Endodermal cell (in vitro differentiated cells): ENCODE results near the gene TRAPPC2B. TPM values are rescaled to one million over a fixed set of nuclear protein-coding genes. Genes with fewer than 3 reads are reported as not detected.
"Not testable (repeated sequence)": the region's sequence is repeated elsewhere in the genome, so short reads cannot be mapped to it uniquely, and the experiment has no call there.

Experiments
- DNase-seq: peaks from one replicate; pipeline ENCODE4 v3.0.0-alpha.2; 2017
- H3K27ac ChIP-seq: 2 replicates; pipeline ENCODE4 v1.5.1; 2013; ENCODE audit warnings: mild to moderate bottlenecking, low read depth, low read length, moderate library complexity
- H3K27me3 ChIP-seq: 2 replicates; pipeline ENCODE4 v1.6.1; 2013; ENCODE audit warnings: mild to moderate bottlenecking, low read length, moderate library complexity; ENCODE audit not compliant: insufficient read depth, control insufficient read depth, poor library complexity, severe bottlenecking
- H3K36me3 ChIP-seq: 2 replicates; pipeline ENCODE4 v1.7.0; 2013; ENCODE audit warnings: mild to moderate bottlenecking, low read length, moderate library complexity; ENCODE audit not compliant: control insufficient read depth, insufficient read depth
- H3K4me1 ChIP-seq: one replicate; pipeline ENCODE4 v1.7.0; 2013; ENCODE audit warnings: low read length; ENCODE audit not compliant: control insufficient read depth, insufficient read depth
- H3K4me3 ChIP-seq: 2 replicates; pipeline ENCODE4 v1.5.1; 2013; ENCODE audit warnings: mild to moderate bottlenecking, low read length, moderate library complexity
- H3K9ac ChIP-seq: 2 replicates; pipeline ENCODE4 v1.6.1; 2013; ENCODE audit warnings: mild to moderate bottlenecking, low read length, moderate library complexity; ENCODE audit not compliant: poor library complexity, severe bottlenecking; ENCODE audit errors: extremely low read depth
- H3K9me3 ChIP-seq: 2 replicates; pipeline ENCODE4 v1.6.1; 2013; ENCODE audit warnings: mild to moderate bottlenecking, low read length, moderate library complexity; ENCODE audit not compliant: control insufficient read depth
- H3K27ac Mint-ChIP-seq: 2 replicates; pipeline ENCODE4 v1.8.0; 2020; ENCODE audit warnings: mixed read lengths
- H3K27me3 Mint-ChIP-seq: 2 replicates; pipeline ENCODE4 v1.8.0; 2021; ENCODE audit warnings: mild to moderate bottlenecking, mixed read lengths; ENCODE audit not compliant: insufficient read depth
- H3K36me3 Mint-ChIP-seq: 2 replicates; pipeline ENCODE4 v1.8.0; 2020; ENCODE audit warnings: low read depth, mixed read lengths
- H3K4me1 Mint-ChIP-seq: 2 replicates; pipeline ENCODE4 v1.8.0; 2020; ENCODE audit warnings: mixed read lengths
- H3K4me3 Mint-ChIP-seq: 2 replicates; pipeline ENCODE4 v1.8.0; 2020; ENCODE audit warnings: mild to moderate bottlenecking, moderate library complexity, mixed read lengths
- H3K9me3 Mint-ChIP-seq: 2 replicates; pipeline ENCODE4 v1.8.0; 2020; ENCODE audit warnings: mild to moderate bottlenecking, mixed read lengths
- CTCF ChIP-seq: fragments of 200-600 bp; sonication (generic); conservative IDR thresholded peaks from 2 replicates; pipeline ENCODE4 v1.5.0; 2021; ENCODE audit warnings: antibody characterized with exemption, mild to moderate bottlenecking
- WGBS, 2 experiments: methylation state at CpG; one replicate each; pipeline versions ENCODE4 v1.1.5 to v1.1.7; 2013; ENCODE audit warnings: missing lambda C conversion rate in 2 of 2, mixed read lengths in 1 of 2; ENCODE audit not compliant: insufficient coverage in 1 of 2, insufficient read length in 1 of 2; 5-methylcytosine and 5-hydroxymethylcytosine counted together
- total RNA-seq, 2 donors: library from RNA; stranded (reverse); fragmentation: NEBNext Ultra II Directional in 1 of 2; extraction: Animal tissue kit (Norgen Biotek cat#: 25700) in 1 of 2; gene quantifications; 2 replicates in 1 of 2; 3 replicates in 1 of 2; pipeline ENCODE4 v1.2.1, GENCODE V29; 2021

The TRAPPC2B gene
- total RNA-seq, 2 donors from 2014 or later, result 9.2 to 9.5 TPM

- 91 to 93% methylated on average over 4 to 6 of the region's 6 CpGs for WGBS, 2 experiments
- H3K9me3 Mint-ChIP-seq, result peaks cover 68% of the 10 kb centered on the region
- Histone ChIP-seq H3K4me1 (no peaks in the 10 kb centered on the region), H3K4me3 (peak overlapping the region; percentile 23), H3K9me3 (peaks cover 54% of the 10 kb centered on the region), H3K36me3 (peaks cover 51% of the 10 kb centered on the region), H3K27ac (no peak overlapping the region), H3K9ac (no peak overlapping the region), H3K27me3 (no peaks in the 10 kb centered on the region)
- no peak overlapping the region for H3K4me3 Mint-ChIP-seq
- H3K4me1 Mint-ChIP-seq, result no peaks in the 10 kb centered on the region
- no peaks in the 10 kb centered on the region for H3K27me3 Mint-ChIP-seq
- H3K27ac Mint-ChIP-seq, result no peak overlapping the region
- peaks cover 92% of the 10 kb centered on the region for H3K36me3 Mint-ChIP-seq
- TF ChIP-seq CTCF, result no peak
- DNase-seq, result no peak
Measured at GRCh38 chr19:57374179-57374578, 10.8 kb downstream of the TRAPPC2B start.

GRCh38 chr19:57374647-57375046, 11.3 kb downstream of the TRAPPC2B start:
- peak overlapping the region; percentile 23 for H3K4me3 ChIP-seq
- peaks cover 51% of the 10 kb centered on the region for H3K36me3 ChIP-seq
- peaks cover 54% of the 10 kb centered on the region for H3K9me3 ChIP-seq
- not testable (repeated sequence) for H3K4me1 Mint-ChIP-seq, H3K27ac Mint-ChIP-seq, H3K27ac ChIP-seq, DNase-seq, H3K27me3 ChIP-seq, H3K27me3 Mint-ChIP-seq, H3K9ac ChIP-seq, H3K4me1 ChIP-seq, H3K4me3 Mint-ChIP-seq
- 95 to 100% methylated on average over 1 to 2 of the region's 2 CpGs for WGBS, 2 experiments
- H3K9me3 Mint-ChIP-seq, result peaks cover 73% of the 10 kb centered on the region
- H3K36me3 Mint-ChIP-seq, result peaks cover 93% of the 10 kb centered on the region

GRCh38 chr19:57376151-57376550, 12.8 kb downstream of the TRAPPC2B start:
- no peaks in the 10 kb centered on the region for H3K27me3 Mint-ChIP-seq
- Histone ChIP-seq H3K27ac (no peak overlapping the region), H3K4me3 (no peak overlapping the region), H3K27me3 (no peaks in the 10 kb centered on the region), H3K4me1 (no peaks in the 10 kb centered on the region), H3K36me3 (peaks cover 51% of the 10 kb centered on the region), H3K9ac (no peak overlapping the region), H3K9me3 (peaks cover 54% of the 10 kb centered on the region)
- no peak for TF ChIP-seq CTCF
- no peak overlapping the region for H3K27ac Mint-ChIP-seq
- WGBS, 2 experiments, result 88 to 91% methylated on average over 5 of the region's 6 CpGs
- H3K9me3 Mint-ChIP-seq, result peaks cover 79% of the 10 kb centered on the region
- H3K36me3 Mint-ChIP-seq, result peaks cover 84% of the 10 kb centered on the region
- no peaks in the 10 kb centered on the region for H3K4me1 Mint-ChIP-seq
- no peak overlapping the region for H3K4me3 Mint-ChIP-seq
- DNase-seq, result no peak
